ENCODE data around the gene DTNBP1.
"Not testable (repeated sequence)": the region's sequence is repeated elsewhere in the genome, so short reads cannot be mapped to it uniquely, and the experiment has no call there.

Gene DTNBP1

DNA sequence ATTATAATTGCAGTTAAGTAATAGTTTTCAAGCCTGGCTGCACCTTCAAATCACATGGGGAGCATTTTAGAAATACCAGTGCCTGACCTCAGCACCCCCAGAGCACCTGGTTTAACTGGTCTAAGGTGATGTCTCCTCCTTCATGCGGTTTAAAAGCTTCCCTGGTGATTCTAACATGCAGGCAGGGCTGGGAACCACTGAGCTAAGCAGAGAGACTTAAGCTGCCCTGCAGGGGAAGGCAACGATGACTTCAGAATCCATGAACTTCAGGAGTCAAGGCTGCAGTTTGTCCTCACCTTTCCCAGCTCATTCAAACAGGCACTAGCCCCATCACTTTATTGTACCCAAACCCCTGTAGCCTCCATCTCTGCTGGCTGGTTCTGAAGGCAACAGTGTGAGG lies 6.1 kb upstream of the DTNBP1 start:
- no peak for DNase-seq (ENCODE audit: extremely low read depth, low read depth)
- TF ChIP-seq, protein P1, sequence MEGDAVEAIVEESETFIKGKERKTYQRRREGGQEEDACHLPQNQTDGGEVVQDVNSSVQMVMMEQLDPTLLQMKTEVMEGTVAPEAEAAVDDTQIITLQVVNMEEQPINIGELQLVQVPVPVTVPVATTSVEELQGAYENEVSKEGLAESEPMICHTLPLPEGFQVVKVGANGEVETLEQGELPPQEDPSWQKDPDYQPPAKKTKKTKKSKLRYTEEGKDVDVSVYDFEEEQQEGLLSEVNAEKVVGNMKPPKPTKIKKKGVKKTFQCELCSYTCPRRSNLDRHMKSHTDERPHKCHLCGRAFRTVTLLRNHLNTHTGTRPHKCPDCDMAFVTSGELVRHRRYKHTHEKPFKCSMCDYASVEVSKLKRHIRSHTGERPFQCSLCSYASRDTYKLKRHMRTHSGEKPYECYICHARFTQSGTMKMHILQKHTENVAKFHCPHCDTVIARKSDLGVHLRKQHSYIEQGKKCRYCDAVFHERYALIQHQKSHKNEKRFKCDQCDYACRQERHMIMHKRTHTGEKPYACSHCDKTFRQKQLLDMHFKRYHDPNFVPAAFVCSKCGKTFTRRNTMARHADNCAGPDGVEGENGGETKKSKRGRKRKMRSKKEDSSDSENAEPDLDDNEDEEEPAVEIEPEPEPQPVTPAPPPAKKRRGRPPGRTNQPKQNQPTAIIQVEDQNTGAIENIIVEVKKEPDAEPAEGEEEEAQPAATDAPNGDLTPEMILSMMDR (IDR thresholded peaks at IDR 0.05; ENCODE audit: low read depth, low read length) = no peak

DNA sequence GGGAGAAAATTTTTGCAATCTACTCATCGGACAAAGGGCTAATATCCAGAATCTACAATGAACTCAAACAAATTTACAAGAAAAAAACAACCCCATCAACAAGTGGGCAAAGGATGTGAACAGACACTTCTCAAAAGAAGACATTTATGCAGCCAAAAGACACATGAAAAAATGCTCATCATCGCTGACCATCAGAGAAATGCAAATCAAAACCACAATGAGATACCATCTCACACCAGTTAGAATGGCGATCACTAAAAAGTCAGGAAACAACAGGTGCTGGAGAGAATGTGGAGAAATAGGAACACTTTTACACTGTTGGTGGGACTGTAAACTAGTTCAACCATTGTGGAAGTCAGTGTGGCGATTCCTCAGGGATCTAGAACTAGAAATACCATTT lies 4.1 kb upstream of the DTNBP1 start:
- DNase-seq (ENCODE audit: extremely low read depth, low read depth) = not testable (repeated sequence)

DNA sequence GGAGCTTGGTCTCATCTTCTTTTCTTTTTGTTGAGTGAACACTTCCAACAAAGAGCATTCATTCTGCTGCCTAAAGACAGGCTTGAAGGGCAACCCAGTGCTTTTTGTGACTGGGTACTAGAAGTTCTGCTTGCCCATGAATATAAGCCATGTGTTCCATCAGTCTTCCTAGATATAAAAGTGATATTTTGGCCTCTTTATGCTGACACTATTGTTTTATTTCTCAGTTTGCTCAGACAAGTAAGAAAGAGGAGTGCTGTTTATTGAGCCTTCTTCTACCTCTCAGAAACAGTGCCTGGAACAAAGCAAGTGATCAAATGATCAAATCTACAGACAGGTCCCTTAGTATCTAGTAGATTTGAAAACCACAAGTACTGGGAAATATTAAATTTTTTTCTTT lies 2.4 kb upstream of the DTNBP1 start:
- TF ChIP-seq, protein P1 (IDR thresholded peaks at IDR 0.05; ENCODE audit: low read depth, low read length) = no peak
- DNase-seq (ENCODE audit: extremely low read depth, low read depth) = no peak

DNA sequence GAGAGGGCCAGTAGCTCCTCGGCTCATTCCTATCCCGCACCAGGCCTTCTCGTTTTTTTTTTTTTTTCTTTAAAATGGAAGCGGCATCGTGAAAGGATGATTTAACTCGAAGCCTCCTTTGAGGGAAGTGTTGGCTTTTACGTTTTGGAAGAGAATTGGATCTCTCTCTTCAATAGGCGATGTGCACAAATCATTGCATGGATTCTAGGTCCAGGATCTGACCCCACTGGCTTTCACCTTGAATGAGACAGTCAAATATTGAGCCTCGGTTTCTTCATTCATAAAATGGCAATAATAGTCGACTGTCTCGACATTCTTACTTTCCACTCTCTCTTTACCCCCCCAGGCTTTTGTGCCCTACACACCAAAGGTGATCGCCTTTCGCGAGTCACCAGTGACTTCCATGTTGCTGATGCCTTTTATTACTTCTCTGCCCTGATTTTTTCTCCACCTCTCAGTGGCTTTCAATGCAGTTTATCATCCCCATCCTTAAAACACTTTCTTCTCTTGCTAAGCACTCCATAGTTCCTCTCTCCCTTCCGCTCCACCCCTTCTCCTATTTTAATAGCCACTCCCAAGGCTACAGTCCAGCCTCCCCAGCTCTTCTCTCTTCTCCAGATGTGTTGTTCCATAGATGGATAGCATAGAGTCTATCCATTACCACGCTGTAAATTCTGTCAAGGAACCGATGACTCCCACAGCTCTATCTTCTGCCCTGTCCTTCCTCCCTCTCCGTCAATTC lies 473 bp upstream of the DTNBP1 start:
- TF ChIP-seq, protein P1 (IDR thresholded peaks at IDR 0.05; ENCODE audit: low read depth, low read length) = no peak
- no peak for DNase-seq (ENCODE audit: extremely low read depth, low read depth)

DNA sequence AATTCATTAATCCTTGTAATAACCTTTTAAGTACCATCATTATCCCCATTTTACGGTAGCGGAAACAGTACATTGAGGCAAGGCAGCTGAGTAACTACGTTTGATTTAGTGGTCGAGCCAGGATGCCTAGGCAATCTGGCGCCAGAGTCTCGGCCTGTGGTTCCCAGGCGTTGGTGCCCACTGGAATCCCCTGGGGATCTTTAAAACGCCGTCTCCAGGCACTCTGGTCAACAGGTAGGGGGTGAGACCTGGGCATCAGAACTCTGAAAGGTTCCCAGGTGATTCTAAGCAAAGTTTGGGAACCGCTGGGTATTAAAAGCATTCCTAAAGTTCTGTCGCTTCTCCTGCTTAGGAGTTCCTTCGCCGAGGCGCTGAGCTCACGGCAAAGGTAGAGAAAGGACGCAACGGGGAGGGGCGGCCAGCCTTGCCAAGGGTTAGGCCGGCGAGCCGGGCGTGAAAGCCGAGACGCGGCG lies 939 bp downstream of the DTNBP1 start:
- DNase-seq (ENCODE audit: extremely low read depth, low read depth) = no peak
- TF ChIP-seq, protein P1 (IDR thresholded peaks at IDR 0.05; ENCODE audit: low read depth, low read length) = no peak

DNA sequence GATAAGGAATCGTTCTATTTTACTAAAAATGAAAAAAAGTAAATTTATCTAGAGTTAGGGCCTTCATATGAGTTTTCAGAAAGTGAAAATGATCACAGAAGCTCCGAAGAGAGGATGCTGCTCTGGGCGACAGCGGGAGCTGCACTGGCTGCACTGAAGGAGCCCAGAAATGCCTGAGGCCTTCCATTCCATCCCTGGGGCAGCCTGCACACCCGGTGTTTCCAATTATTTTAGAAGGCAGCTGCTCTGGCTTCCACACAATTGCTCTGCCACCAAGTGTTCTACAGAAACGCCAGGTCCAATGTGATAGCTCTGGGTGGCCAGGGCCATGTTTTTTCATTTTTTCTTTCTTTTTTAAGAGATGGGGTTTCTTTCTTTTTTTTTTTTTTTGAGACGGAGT lies 3.6 kb downstream of the DTNBP1 start:
- DNase-seq (ENCODE audit: extremely low read depth, low read depth) = no peak

DNA sequence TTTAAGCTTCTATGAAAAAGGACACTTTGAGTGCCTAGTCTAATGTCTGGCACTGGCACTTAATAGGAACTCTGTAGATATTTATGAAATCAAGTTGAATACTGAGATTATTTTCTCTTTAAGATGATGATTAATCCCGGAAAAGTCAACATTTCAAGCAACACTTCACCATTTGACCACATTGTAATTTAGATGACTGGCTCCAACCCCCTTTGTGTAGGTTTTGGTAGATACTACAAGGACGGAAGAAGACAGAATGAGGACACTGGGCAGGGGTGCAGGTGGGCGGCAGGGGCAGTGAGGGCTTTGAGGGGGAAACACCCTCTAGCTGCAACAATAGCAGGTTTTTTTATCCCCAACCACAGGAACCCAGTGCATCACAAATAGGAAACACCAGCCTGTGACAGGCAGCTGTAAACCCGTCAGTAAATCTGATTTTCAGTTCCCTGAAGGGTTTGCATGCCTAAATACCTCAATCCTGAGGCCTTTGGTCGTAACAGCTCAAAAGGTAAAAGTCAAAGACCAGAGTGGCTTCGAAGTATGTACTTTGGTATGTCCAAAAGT lies 4.6 kb downstream of the DTNBP1 start:
- no peak for DNase-seq (ENCODE audit: extremely low read depth, low read depth)
- TF ChIP-seq, protein P1 (IDR thresholded peaks at IDR 0.05; ENCODE audit: low read depth, low read length) = no peak

More for the DNA sequence above, 3.6 kb downstream of the DTNBP1 start:
- TF ChIP-seq, protein P1 (IDR thresholded peaks at IDR 0.05; ENCODE audit: low read depth, low read length) = no peak

Data from AG09319 (cell line).